ENCODE data around the gene NRG2. TPM values are rescaled to one million over a fixed set of nuclear protein-coding genes. Genes with fewer than 3 reads are reported as not detected.

The NRG2 gene
- total and polyA plus RNA-seq, 2 of the 4 experiments (the other 2 are of a cell fraction), result 0.18 TPM; not detected in 1

DNA sequence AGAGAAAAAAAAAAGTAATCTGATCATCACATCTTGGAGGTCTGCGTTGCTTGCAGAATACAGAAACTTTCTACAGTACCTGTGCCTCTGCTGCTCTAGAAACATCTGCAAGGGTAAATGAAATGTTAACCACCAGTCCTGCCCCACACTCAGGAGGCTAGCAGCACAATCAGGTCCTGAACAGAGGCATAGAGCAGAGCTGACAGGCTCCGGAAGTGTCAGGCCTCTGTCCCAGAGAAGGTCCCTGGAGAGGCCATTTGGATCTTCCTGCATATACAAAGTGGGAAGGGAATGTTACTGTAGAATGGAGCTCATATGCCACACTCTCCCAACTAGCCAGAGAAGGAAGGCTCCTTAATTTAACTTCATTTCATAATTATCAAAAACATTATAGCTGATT, 7.2 kb downstream of the NRG2 start:
- H3K4me1 ChIP-seq (ENCODE audit: control insufficient read depth, insufficient read depth, low read length), result no peaks in the 10 kb centered on the region
- H3K4me2 ChIP-seq (ENCODE audit: low read depth, low read length), result no peak overlapping the region
- WGBS, 2 experiments (ENCODE audit: extremely low coverage in 2 of 2, insufficient read length in 1 of 2), result no CpG with 5 or more reads among the region's 2 CpGs
- no peak overlapping the region for H4K8ac ChIP-seq (ENCODE audit: low read depth in 2 of 2, low read length in 2 of 2)
- ATAC-seq (ENCODE audit: low read depth) (no peak), DNase-seq (no peak)
- H3K27me3 ChIP-seq (ENCODE audit: control insufficient read depth, insufficient read depth, low read length), result peaks cover 37% of the 10 kb centered on the region
- no peaks in the 10 kb centered on the region for H3K9me3 ChIP-seq (ENCODE audit: control insufficient read depth, insufficient read depth, low read length)
- H4K20me1 ChIP-seq (ENCODE audit: insufficient read depth, low read length), result no peaks in the 10 kb centered on the region
- H2AK5ac ChIP-seq (ENCODE audit: low read depth, low read length), result no peak overlapping the region
- no peak overlapping the region for H4K91ac ChIP-seq (ENCODE audit: insufficient read depth, low read depth, low read length)
- ChIA-PET CTCF (no interaction called here), POLR2A (ENCODE audit: unreplicated experiment) (no interaction called here)
- no peak overlapping the region for H2BK20ac ChIP-seq (ENCODE audit: low read depth, low read length)
- no peak overlapping the region for H2BK15ac ChIP-seq (ENCODE audit: low read depth, low read length)
- intact Hi-C loops (cut with micrococcal nuclease), result no loop called here
- no peaks in the 10 kb centered on the region for H3K36me3 ChIP-seq (ENCODE audit: control insufficient read depth, insufficient read depth, low read length)
- H3K9ac ChIP-seq (ENCODE audit: low read depth, low read length), result no peak overlapping the region
- H3K14ac ChIP-seq (replicated peaks; ENCODE audit: low read depth, low read length), result no peak overlapping the region
- dilution Hi-C loops (cut with HindIII; ENCODE audit: low sequenced_read_pairs, unreplicated experiment), result no loop called here
- H2AK9ac ChIP-seq (replicated peaks; ENCODE audit: low read depth, low read length, poor library complexity), result no peak overlapping the region
- no peak overlapping the region for H2BK5ac ChIP-seq (ENCODE audit: low read depth, low read length, poor library complexity, severe bottlenecking)
- H3K4ac ChIP-seq (ENCODE audit: low read depth, low read length), result no peak overlapping the region
- TF ChIP-seq RCOR1 (IDR thresholded peaks at IDR 0.05; ENCODE audit: insufficient replicate concordance, low read length), result no peak
- TF ChIP-seq NFE2L2 (IDR thresholded peaks at IDR 0.05; ENCODE audit: low read depth, low read length), result no peak
- TF ChIP-seq, protein P1, sequence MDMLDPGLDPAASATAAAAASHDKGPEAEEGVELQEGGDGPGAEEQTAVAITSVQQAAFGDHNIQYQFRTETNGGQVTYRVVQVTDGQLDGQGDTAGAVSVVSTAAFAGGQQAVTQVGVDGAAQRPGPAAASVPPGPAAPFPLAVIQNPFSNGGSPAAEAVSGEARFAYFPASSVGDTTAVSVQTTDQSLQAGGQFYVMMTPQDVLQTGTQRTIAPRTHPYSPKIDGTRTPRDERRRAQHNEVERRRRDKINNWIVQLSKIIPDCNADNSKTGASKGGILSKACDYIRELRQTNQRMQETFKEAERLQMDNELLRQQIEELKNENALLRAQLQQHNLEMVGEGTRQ (IDR thresholded peaks at IDR 0.05; ENCODE audit: low read depth, low read length), result no peak
- TF ChIP-seq MAZ (IDR thresholded peaks at IDR 0.05; ENCODE audit: borderline replicate concordance, low read depth, low read length), result no peak
- TF ChIP-seq SMC3 (IDR thresholded peaks at IDR 0.05; ENCODE audit: low read depth, low read length), result no peak
- TF ChIP-seq RAD21 (IDR thresholded peaks at IDR 0.05; ENCODE audit: low read length), result no peak
- TF ChIP-seq POLR2A (IDR thresholded peaks at IDR 0.05; ENCODE audit: low read depth, low read length), result no peak
- TF ChIP-seq RFX5 (IDR thresholded peaks at IDR 0.05; ENCODE audit: low read depth, low read length), result no peak
- in situ Hi-C loops (cut with MboI; ENCODE audit: low sequenced_read_pairs), result no loop called here
- no peak overlapping the region for H2AFZ ChIP-seq (replicated peaks; ENCODE audit: low read length, poor library complexity)
- H3K4me3 ChIP-seq (ENCODE audit: insufficient read depth, low read depth, low read length), result no peak overlapping the region
- H3K56ac ChIP-seq (ENCODE audit: extremely low read depth, insufficient read depth, low read length), result no peak overlapping the region
- H2BK120ac ChIP-seq (ENCODE audit: low read depth, low read length), result no peak overlapping the region
- H3K27ac ChIP-seq (ENCODE audit: insufficient read depth, low read length), result no peak overlapping the region
- no peak overlapping the region for H3K23ac ChIP-seq (ENCODE audit: low read depth, low read length)
- no peak overlapping the region for H3K18ac ChIP-seq (ENCODE audit: low read depth, low read length)
- H3K79me1 ChIP-seq (ENCODE audit: low read depth in 1 of 2, low read length in 2 of 2), result no peaks in the 10 kb centered on the region
- no TSS peak for BruUV-seq (replicated peaks)
- H4K5ac ChIP-seq (ENCODE audit: low read depth, low read length), result no peak overlapping the region
- no peaks in the 10 kb centered on the region for H3K9me1 ChIP-seq (ENCODE audit: insufficient read depth, low read length)

All from IMR-90 (cell line).